Left ventricle myocardium inferior (tissue), 1 donor: Measurements from ENCODE around the gene PGM3. TPM values are rescaled to one million over a fixed set of nuclear protein-coding genes. Genes with fewer than 3 reads are reported as not detected.

Experiments
- DNase-seq: peaks from one replicate; pipeline ENCODE4 v3.0.0-alpha.2; 2020
- H3K27ac ChIP-seq: fragments of 200-600 bp; replicated peaks from 2 replicates; pipeline ENCODE4 v1.8.0; 2021
- H3K27me3 ChIP-seq: fragments of 200-600 bp; 2 replicates; pipeline ENCODE4 v1.8.0; 2021; ENCODE audit warnings: low read depth
- H3K36me3 ChIP-seq: fragments of 200-600 bp; 2 replicates; pipeline ENCODE4 v1.8.0; 2021
- H3K4me1 ChIP-seq: fragments of 200-600 bp; 2 replicates; pipeline ENCODE4 v1.8.0; 2021
- H3K4me3 ChIP-seq: fragments of 200-600 bp; 2 replicates; pipeline ENCODE4 v1.8.0; 2021; ENCODE audit warnings: mild to moderate bottlenecking, moderate library complexity
- H3K9me3 ChIP-seq: fragments of 200-600 bp; replicated peaks from 2 replicates; pipeline ENCODE4 v1.8.0; 2021
- intact Hi-C: fragments of 100-400 bp; cut with micrococcal nuclease; formaldehyde crosslinking; loops from one replicate; pipeline ENCODE4 v1.11.0; 2022
- total RNA-seq: library from RNA; stranded (reverse); fragmentation: NEBNext Ultra II Directional; extraction: Animal tissue kit (Norgen Biotek cat#: 25700); gene quantifications from one replicate; pipeline ENCODE4 v1.2.1, GENCODE V29; 2021
- TF ChIP-seq, protein P1 (sequence below): fragments of 200-600 bp; IDR thresholded peaks from 2 replicates; pipeline ENCODE4 v1.8.0; 2021; ENCODE audit warnings: antibody characterized with exemption, mild to moderate bottlenecking, borderline replicate concordance
- donor health status: DM: no; HTN: yes; CAD: no; lungs with severe emphysema.

The PGM3 gene
- total RNA-seq, 1 donor from 2014 or later: 16.1 TPM

DNA sequence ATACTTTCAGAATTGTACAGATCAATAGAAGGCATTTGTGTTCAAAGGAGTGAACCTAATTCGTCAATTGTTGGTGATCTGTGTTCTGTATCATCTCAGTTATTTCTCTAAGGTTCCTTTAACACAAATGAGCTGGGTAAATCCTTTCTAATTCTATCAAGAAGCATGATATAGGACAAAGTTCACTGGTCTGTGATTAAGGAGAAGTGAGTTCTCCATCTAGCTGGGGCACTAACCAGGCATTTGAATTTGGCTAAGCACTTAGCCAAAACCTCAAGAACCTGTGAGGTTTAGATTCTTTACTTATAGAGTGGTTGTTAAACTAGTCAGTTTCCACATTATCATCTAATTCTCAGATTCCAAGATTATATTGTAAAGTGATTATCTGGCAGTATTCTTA lies 75.3 kb downstream of the PGM3 start:
- intact Hi-C loops: no loop called here
- no peak overlapping the region for H3K4me3 ChIP-seq
- H3K4me1 ChIP-seq: peaks cover 16% of the 10 kb centered on the region
- no peak for DNase-seq
- no peaks in the 10 kb centered on the region for H3K27me3 ChIP-seq
- no peaks in the 10 kb centered on the region for H3K9me3 ChIP-seq
- no peak overlapping the region for H3K27ac ChIP-seq
- peaks cover 27% of the 10 kb centered on the region for H3K36me3 ChIP-seq
- TF ChIP-seq, protein P1, sequence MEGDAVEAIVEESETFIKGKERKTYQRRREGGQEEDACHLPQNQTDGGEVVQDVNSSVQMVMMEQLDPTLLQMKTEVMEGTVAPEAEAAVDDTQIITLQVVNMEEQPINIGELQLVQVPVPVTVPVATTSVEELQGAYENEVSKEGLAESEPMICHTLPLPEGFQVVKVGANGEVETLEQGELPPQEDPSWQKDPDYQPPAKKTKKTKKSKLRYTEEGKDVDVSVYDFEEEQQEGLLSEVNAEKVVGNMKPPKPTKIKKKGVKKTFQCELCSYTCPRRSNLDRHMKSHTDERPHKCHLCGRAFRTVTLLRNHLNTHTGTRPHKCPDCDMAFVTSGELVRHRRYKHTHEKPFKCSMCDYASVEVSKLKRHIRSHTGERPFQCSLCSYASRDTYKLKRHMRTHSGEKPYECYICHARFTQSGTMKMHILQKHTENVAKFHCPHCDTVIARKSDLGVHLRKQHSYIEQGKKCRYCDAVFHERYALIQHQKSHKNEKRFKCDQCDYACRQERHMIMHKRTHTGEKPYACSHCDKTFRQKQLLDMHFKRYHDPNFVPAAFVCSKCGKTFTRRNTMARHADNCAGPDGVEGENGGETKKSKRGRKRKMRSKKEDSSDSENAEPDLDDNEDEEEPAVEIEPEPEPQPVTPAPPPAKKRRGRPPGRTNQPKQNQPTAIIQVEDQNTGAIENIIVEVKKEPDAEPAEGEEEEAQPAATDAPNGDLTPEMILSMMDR: no peak

Other genes starting within 250 kb of the PGM3 start
- 2.5 TPM for gene UBE3D, start 127.4 kb downstream of the PGM3 start, total RNA-seq
- gene DOP1A, start 125.6 kb downstream of the PGM3 start, total RNA-seq: 18.1 TPM
- 3.3 TPM for gene RWDD2A, start 92 bp upstream of the PGM3 start, total RNA-seq
- gene ME1, start 237.8 kb upstream of the PGM3 start, total RNA-seq: 22.3 TPM